TTC549 (cell line): Measurements from ENCODE around the gene GGT1.
"Not testable (repeated sequence)": the region's sequence is repeated elsewhere in the genome, so short reads cannot be mapped to it uniquely, and the experiment has no call there.

Source experiments
- FAIRE-seq: peaks from 2 replicates; lab custom pipeline; 2012; peaks lifted over from hg19 to GRCh38; lab: Jason Lieb, UNC

GGT1 gene

DNA sequence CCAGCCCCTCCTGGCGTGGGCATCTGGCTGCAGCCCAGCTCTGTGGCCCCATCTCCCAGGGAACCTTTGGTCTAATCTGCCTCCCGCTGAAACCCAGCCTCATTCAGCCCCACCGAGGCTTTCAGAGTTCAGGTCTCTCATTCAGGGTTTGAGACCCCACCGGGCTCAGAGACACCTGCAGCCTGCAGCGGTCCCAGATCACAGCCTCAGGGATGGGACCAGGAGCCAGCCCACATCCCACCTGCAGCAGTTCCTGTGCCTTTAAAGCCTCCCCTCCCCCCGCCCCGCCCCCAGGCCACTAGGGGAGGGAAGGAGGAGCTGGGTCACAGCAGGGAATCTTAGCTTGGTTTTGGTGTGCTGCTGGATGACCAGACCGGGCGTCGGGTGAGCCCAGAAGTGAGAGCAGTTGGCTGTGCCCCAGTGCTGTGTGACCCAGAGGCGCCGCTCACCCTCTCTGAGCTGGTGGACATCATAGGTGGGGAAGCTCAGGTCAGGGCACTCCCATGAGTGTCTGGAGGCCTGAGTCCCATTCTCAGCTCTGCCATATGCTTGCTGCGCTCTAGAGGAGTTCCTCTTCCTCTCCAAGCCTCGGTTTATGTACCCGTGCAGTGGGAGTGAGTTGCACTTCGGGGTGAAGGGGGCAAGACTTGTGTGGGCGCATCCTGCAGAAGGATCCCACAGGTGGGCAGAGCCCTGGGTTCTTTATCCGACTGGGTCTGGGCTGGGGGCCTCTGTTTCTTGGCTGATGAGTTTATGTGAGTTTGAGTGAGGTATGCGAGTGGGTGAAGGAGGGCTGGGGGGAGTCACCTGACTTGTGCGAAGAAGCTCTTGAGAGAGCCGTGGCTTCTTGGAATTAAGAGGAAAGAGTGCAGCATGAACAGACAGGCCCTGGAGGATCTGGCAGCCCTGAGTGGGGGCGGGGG, at the start of gene GGT1:
Gene GGT1 (plus strand): TSS at position 347 of the 923 bp plus-strand sequence. CDS start 7,889 bp downstream, outside the sequence.
- FAIRE-seq, result not testable (repeated sequence)

DNA sequence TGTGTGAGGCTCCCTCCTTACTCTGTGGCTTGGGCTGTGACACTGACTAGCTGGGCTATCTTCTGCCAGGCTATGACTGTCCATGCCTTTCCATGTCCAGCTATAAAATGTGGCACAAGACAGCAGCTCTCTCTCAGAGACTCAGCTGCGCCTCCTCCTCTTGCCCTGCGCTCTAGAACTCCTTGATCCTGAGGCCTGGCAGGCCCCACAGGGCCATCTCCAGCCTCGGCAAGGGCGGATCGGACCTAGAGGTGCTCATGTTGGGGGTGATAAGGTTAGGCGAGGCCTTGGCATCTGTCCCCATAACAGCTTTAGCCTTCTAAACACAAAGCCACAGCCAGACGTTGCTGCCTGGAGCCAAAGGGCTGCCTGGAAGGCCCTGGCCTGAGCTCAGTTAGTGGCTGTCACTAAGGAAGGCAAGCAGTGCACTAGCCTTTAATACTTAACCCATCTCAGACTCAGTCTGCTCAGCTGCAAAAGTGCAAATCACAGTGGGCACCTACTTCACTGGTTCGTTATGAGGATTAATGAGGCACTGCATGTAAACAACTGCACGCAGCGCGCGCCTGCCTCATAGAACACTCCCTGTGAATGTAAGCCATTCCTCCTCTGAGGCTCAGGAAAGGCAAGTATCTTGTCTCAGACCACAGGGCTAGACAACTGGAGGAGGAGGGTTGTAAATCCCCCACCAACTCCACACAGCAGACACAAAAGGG, 49.2 kb upstream of the GGT1 start:
- no peak for FAIRE-seq

DNA sequence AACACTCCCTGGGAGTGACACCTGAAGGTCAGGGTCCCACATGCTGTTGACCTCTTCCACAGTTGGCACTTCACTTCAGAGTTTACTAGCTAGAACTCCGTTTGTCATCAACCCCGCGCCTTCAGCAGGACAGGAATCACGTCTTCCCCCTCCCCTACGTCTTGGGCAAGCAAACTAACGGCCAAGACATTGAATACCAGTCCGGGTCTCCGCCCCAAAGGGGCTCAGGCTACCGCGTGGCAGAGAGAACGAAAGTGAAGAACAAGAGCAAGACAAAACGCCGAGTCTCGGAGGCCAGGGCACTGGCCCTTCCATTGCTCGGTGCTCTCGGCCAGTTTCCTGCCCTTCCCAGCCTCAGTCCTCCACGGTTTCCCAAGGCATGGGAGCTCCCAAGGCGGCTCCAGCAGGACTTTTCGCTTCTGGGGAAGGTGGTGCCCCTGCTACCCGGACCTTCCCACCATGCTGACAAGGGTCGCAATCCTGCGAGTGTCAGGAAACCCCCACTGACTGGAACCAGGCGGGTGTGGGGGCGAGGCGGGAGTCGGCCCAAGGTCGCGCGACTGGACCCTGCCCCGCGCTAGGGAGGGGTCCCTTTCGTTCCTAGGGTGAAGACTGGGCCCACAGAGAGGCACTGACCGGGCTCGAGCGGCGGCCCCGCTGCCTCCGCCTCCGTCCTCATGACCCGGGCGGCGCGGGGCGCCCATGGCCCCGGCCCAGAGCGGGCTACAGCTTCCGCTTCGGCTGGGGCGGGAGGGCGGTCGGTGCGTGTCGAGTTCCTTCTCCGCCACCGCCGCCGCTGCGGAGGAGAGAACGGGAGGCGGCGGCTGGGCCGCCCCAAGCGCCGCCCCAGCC, 48.5 kb upstream of the GGT1 start, which contains the start of gene GUCD1:
Gene GUCD1 (minus strand): TSS at position 826 of the 852 bp plus-strand sequence. CDS start 147 bp downstream, at position 679.
- FAIRE-seq, result no peak

DNA sequence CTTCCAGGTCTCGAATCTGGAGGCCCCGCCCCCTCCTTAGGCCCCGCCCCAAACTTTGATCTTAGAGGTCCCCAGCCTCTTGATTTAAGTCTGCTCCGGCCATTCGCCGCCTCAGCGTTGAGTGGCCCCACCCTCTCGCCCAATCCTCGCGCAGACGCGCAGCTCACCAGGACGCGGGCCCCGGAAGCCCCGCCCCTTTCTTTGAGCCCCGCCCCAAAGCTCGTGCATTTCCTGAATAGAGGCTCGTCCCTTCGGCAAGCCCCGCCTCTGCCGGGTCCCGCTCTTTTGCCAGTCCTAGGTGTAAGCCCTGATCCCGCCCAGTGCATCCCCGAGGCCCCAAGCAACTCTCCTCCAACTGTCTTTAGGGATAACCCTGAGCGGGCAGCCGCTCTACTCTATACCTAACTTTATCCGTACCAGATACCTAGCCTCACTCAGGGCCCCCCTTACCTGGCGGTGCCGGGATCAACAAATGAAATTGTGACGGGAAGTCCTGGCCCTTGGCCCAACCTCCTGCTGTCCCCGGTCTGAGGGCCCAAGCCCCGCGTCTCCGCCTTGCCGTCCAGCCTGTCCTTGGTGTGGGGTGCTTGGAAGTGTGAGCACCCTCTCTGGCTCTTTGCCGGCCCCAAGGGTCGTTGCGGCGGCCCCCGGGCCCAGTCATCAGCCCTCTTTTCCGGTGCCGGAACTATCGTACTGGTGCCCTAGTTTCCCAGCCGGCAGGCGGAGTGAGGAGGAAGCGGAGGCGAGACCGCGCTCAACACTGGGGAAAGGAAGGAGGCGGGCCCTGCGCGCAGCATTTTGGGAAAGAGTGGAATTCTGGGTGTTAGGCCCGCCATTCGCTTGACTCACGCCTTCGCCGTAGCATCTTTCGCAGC, 47.6 kb upstream of the GGT1 start, which contains the start of gene SNRPD3:
Gene SNRPD3 (plus strand): TSS at position 835 of the 875 bp plus-strand sequence. CDS start 1,676 bp downstream, outside the sequence.
- FAIRE-seq, result peak; percentile 58

DNA sequence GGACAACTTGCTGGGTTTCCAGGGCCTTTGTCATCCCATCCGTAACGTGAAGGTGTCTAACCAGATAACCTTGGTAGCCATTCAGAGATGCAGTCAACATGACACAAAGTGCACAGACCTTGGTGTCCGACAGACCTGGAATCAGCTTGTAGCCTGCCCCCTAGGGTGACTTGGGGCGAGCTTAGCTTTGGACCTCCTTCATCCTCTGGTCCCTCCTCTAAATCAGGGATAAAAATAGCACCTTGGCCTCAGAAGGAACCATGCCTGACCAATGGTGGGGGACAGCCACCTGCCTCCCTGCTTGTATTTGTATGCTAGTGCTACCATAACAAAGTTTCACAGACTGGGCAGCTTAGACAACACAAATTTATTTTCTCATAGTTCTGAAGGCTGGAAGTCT, 43.5 kb upstream of the GGT1 start:
- no peak for FAIRE-seq

DNA sequence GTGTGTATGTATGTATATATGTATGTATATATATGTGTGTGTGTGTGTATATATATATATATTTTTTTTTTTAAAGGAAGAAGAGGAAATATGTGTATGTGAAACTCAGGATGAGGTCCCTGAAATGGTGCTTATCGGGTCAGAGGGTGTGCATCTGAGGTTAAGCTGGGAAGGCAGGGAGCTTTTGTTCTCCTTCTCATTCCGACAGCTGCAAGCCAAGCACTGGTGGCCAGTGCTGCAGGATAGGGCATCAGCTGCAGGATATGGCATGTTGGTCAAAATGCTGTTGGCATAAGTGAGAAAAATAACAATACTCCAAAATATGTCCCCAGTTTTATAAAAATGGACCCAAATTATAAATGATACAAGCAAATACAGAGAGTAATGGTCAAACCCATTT, 39.7 kb upstream of the GGT1 start:
- no peak for FAIRE-seq

DNA sequence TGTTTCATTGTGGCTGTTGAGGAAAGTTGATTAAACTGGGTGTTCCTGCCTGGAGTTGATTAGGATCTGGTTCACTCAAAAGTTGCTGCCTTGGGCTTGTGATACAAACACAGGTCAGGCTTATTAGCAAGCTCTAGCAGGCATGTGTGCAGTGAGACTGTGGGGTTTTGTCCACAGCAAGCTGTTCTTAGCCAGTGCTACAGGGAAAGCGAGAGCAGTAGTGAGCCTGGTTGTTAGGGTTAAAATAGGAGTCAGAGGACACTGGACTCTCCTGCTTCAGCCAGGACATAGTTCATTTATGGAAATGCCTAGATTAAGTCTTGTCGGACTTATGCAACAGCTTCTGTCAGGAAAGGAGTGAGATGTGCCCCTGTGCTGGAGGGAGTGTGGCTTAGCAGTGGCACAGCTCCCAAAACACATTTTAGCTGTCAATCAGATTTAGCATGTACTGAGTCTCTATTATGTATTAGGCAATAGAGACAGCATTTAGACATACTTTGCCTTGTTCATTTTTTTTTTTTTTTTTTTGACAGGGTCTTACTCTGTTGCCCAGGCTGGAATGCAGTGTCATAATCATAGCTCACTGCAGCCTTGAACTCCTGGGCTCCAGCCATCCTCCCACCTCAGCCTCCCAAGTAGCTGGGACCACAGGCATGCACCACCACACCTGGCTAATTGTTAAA, 38.5 kb upstream of the GGT1 start:
- no peak for FAIRE-seq

DNA sequence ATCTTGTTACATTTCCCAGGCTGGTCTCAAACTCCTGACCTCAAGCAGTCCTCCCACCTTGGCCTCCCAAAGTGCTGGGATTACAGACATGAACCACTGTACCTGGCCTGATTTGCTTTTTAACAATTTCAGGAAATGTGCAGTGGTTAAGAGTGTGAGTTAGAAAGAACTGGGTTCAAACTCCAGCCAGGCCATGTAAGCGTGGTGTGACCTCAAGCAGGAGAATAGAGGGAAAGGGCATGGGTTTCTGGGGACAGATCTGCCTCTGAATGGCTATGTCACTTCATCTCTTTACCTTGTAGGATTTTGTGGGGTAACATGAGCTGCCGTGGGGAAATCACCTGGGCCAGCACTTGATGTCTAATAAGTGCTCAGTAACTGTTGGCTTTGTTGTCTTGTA, 37.9 kb upstream of the GGT1 start:
- FAIRE-seq, result no peak

DNA sequence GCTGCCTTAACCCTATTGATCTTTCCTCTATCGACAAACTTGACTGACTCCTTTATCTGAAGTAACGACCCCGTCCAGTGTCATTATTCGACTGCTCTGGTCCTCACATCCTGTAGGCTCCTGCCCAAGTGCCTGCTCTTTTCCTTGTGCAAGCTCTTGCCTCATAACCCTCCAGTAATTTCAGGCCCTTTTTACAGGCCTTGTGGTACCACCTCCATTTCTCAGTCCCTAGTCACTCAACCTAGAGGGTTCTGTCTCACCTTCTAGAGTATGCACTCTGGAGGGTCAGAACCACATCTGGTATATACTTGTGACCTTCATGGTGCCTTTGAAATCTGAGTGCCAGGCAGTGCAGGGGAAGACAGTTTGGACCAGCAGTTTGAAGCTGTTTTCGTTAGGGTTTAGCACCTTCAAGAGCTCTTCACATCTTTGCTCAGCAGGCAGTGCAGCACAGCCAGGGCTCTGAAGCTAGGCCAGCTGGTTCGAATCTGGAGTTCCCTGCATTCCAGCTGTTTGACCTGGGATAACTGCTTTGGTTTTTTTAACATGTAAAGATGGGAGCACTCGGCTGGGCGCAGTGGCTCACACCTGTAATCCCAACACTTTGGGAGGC, 36.0 kb upstream of the GGT1 start:
- FAIRE-seq, result no peak

DNA sequence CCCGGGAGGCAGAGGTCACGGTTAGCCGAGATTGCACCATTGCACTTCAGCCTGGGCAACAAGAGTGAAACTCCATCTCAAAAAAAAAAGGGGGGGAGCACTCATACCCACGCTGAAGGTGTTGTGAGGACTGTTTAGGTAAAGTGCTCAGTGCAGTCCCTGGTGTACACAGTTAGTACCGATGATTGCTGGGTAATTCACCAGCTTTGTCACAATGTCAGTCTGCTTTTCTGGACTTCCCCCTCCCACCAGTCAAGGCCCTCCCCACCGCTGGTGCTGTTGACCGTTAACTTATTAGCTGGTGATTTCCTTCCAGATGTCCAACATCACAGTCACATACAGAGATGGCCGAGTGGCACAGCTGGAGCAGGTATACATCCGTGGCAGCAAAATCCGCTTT, 35.3 kb upstream of the GGT1 start:
- FAIRE-seq, result no peak

DNA sequence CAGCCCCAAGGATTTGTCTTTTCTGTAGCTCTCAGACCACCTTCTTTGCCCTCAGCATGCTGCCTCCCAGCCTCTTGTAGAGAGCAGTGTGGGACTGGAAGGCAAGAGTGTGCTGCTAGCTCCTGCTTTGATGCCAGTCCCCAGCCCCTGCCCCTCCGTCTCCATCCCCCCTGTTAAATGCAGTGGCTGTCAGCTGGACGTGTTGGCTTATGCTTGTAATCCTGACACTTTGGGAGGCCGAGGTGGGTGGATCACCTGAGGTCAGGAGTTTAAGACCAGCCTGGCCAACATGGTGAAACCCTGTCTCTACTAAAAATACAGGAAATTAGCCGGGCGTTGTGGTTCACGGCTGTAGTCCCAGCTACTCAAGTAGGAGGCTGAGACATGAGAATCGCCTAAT, 31.7 kb upstream of the GGT1 start:
- no peak for FAIRE-seq

DNA sequence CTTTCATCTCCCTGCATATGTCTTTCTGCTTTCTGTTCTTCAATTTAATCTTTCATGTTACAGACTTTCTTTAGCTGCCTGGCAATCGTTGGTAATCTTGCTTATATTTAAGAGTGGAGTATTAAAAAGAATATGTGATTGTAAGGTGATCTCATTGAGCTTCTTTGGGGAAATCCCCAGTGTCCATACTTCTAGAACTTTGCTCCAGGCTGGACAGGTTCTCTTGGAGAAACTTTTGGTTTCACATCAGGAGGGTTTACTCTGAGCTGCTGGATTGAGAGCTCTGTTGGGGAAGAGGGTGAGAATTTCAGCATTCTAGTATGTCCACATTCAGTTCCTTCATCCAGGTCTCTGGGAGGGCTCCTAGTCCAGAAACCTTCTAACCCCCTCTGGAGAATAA, 26.2 kb upstream of the GGT1 start:
- no peak for FAIRE-seq

DNA sequence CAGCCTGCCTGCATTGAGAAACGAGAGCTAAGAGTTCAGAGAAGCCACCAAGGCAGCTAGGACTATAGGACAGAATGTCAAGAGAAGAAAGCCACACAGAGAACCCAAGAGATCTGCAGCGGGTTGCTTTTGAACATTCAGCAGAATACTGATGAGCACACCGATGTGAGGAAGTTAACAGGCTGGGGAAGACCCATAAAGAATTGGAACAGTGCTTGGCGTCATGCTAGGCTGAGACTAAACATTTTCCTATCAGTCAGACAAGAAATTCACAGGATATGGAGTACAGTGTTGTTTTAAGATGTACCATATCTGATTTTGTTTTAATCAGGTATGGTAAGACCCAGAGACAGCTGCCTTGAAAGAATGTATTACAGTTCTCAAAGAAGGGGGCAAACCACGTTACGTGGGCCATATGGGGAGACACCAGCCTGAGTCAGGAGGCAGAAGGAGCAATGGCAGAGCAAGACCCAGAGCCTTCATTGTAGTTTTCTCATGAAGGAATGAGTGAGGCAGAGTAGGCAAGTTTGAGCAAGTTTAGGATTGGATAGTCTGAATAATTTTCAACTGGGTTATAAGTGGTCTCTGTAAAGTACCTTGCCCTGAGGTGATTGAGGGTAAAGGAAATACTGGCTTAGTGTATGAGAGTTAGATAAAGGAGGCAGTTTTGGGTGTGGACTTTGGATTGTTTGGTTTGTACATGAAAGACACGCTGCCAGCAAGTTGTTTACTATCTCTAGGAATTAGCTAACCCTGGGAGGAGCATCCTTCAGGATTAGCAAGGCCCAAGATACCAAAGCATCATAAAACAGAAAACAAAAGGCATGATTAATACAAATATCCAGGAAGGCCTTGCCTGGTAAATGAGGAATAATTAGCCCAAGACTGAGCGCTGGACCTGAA, 24.4 kb upstream of the GGT1 start:
- FAIRE-seq, result no peak

DNA sequence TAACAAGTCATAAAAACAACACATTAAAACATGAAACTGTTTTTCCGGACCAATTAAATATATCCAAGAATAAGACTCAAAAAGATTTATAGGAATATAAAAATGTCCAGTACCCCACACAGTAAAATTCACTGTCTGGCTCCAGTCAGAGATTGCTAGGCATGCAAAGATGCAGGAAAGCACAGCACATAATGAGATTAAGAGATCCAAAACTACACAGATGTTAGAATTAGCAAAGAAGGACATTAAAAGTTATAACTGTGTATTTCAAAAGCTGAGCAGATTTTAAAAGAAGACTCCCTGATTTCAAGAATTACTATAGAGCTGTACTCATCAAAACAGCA, 23.8 kb upstream of the GGT1 start:
- FAIRE-seq, result no peak

DNA sequence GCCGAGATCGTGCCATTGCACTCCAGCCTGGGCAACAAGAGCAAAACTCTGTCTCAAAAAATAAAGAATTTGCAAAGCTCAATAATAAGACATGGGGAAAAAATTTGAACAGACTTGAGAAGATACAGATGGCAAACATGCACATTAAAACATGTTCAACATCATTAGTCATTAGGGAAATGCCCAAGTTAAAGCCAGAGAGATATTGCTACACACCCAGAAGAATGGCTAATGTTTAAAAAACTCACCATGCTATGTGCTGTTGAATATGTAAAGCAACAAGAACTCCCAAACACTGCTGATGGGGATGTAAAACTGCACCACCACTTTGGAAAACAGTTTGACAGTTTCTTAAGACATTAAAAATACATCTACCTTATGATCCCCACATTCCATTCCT, 22.7 kb upstream of the GGT1 start:
- no peak for FAIRE-seq

DNA sequence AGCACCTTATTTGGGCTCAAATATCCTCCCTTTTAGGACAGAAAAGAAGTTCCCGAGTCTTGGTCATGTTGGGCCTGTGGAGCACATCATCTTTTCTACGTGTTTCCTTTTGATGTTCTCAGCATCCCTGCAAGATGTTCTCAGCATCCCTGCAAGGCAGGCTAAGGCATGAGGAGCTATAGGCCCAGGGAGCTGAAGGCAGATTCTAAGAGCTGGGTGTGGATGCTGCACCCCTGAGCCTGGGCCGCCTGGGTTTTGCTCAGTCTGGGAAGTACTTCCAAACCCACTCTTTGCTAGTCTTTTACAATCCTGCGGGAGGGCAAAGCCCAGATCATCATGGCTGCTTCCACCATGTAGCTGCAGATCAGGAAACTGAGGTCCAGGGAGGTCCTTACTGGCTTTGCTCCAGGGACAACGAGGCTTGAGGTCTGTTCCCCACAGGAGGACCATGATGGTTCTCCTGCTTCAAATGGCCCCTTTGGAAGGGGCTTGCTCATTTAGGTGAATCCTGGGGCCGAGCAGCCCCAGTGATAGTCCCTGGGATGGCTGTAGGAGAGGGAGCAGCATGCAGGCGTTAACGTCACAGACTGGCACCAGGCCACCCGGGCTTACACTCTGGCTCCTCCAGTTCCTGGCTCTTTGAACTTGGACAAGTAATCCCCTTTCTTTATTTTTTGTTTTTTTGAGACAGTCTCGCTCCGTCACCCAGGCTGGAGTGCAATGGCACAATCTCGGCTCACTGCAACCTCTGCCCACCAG, 20.8 kb upstream of the GGT1 start:
- FAIRE-seq, result no peak

DNA sequence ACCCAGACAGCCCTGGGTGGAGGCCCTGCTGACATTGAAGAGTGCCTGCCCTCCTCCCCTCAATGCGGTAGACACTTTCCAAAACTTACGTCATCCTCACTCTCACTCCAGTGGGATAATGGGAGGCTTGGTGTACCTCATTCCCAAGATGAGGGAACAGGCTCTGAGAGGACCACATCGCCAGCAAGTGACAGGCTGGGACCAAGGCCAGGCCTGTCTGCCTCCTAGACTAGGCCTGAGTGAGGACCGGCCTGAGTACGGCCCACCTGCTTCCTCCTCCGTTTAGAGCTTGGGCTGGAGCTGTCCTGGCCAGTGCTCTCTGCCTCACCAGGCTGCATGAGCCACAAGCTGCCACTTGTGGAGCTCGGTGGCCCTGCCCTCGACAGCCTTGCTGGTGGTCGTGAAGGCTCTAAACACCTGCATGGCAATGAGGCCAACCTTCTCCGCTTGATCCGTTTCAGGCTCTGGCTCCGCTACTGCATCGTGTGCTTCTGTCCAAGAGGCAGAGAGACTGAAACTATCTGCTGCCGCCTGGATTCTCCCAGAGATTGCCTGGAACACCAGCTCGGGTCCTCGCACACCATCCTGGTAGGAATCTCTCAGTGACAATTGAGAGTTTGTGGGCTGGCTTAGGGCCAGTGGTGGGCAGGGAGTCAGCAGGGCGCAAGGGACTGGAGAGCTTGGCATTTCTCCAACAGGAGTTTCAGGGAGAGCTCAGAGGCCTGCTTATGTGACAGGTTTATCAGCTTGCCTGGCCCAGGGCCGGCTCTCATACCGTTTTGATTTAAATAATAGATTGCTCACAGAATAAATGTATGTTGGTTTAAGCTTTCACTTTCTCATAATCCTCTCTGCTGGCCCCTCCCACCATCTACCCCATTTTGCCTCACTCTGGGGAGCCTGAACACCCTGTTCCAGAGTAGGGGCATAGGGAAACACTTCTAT, 19.5 kb upstream of the GGT1 start:
- no peak for FAIRE-seq
